ENCODE data around the gene CLDND2. TPM values are rescaled to one million over a fixed set of nuclear protein-coding genes. Genes with fewer than 3 reads are reported as not detected.

The CLDND2 gene
- total and polyA plus RNA-seq, 2 of the 4 experiments (the other 2 are of a cell fraction) = not detected

DNA sequence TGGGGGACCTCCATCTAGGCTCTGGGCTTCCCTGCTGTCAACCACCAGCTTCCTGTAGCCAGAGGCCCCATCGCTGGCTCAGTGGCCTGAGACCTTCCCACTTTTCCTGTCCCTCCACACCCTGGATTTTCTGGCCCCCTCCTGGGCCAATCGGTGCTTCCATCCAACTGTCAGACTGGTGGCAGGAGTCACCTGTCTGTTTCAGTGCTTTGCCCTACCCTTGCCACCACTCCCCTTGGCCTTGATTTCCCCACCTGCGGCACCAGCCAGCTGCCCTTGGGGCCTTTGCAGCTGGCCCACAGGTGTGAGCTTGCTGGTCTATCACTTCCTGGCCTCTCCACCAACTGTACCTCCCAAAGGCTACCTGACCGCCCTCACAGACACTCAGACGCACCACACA lies 39.4 kb downstream of the CLDND2 start:
- POLR2A ChIA-PET (ENCODE audit: unreplicated experiment) = no interaction called here
- no peak overlapping the region for H3K4me3 ChIP-seq (ENCODE audit: insufficient read depth, low read depth, low read length)
- H3K14ac ChIP-seq (replicated peaks; ENCODE audit: low read depth, low read length) = no peak overlapping the region
- no peak overlapping the region for H2AFZ ChIP-seq (replicated peaks; ENCODE audit: low read length, poor library complexity)
- H3K4ac ChIP-seq (ENCODE audit: low read depth, low read length) = no peak overlapping the region
- TF ChIP-seq, protein P1, sequence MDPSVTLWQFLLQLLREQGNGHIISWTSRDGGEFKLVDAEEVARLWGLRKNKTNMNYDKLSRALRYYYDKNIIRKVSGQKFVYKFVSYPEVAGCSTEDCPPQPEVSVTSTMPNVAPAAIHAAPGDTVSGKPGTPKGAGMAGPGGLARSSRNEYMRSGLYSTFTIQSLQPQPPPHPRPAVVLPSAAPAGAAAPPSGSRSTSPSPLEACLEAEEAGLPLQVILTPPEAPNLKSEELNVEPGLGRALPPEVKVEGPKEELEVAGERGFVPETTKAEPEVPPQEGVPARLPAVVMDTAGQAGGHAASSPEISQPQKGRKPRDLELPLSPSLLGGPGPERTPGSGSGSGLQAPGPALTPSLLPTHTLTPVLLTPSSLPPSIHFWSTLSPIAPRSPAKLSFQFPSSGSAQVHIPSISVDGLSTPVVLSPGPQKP (IDR thresholded peaks at IDR 0.05; ENCODE audit: borderline replicate concordance, low read depth, low read length) = no peak
- TF ChIP-seq FOS (IDR thresholded peaks at IDR 0.05; ENCODE audit: low read depth, low read length) (no peak), RAD21 (IDR thresholded peaks at IDR 0.05; ENCODE audit: low read length) (no peak), RCOR1 (IDR thresholded peaks at IDR 0.05; ENCODE audit: insufficient replicate concordance, low read length) (no peak), NFE2L2 (IDR thresholded peaks at IDR 0.05; ENCODE audit: low read depth, low read length) (no peak), CHD1 (IDR thresholded peaks at IDR 0.05; ENCODE audit: low read depth, low read length) (no peak), CEBPB (IDR thresholded peaks at IDR 0.05; ENCODE audit: low read depth, low read length) (no peak), CTCF (conservative IDR thresholded peaks at IDR 0.05; ENCODE audit: low read depth, low read length) (no peak), MXI1 (IDR thresholded peaks at IDR 0.05; ENCODE audit: borderline replicate concordance, low read depth, low read length) (no peak), SMC3 (IDR thresholded peaks at IDR 0.05; ENCODE audit: low read depth, low read length) (no peak)
- H4K20me1 ChIP-seq (ENCODE audit: insufficient read depth, low read length) = no peaks in the 10 kb centered on the region
- H3K9ac ChIP-seq (ENCODE audit: low read depth, low read length) = no peak overlapping the region
- H3K56ac ChIP-seq (ENCODE audit: extremely low read depth, insufficient read depth, low read length) = no peak overlapping the region
- H3K9me1 ChIP-seq (ENCODE audit: insufficient read depth, low read length) = no peaks in the 10 kb centered on the region
- no peaks in the 10 kb centered on the region for H3K79me1 ChIP-seq (ENCODE audit: low read depth in 1 of 2, low read length in 2 of 2)
- H4K91ac ChIP-seq (ENCODE audit: insufficient read depth, low read depth, low read length) = no peak overlapping the region
- dilution Hi-C loops (cut with HindIII; ENCODE audit: low sequenced_read_pairs, unreplicated experiment) = no loop called here
- no peak overlapping the region for H2AK9ac ChIP-seq (replicated peaks; ENCODE audit: low read depth, low read length, poor library complexity)
- no peak overlapping the region for H2BK20ac ChIP-seq (ENCODE audit: low read depth, low read length)
- ATAC-seq (ENCODE audit: low read depth) (no peak), DNase-seq (no peak)
- no peak overlapping the region for H3K27ac ChIP-seq (ENCODE audit: insufficient read depth, low read length)
- no peak overlapping the region for H3K23ac ChIP-seq (ENCODE audit: low read depth, low read length)
- WGBS, 2 experiments (ENCODE audit: extremely low coverage in 2 of 2, insufficient read length in 1 of 2) = 69% methylated on average over 2 of the region's 5 CpGs; no CpG with 5 or more reads in 1 of the 2 experiments
- H2BK5ac ChIP-seq (ENCODE audit: low read depth, low read length, poor library complexity, severe bottlenecking) = no peak overlapping the region
- H4K5ac ChIP-seq (ENCODE audit: low read depth, low read length) = no peak overlapping the region
- no peak overlapping the region for H2BK120ac ChIP-seq (ENCODE audit: low read depth, low read length)
- no peak overlapping the region for H2BK15ac ChIP-seq (ENCODE audit: low read depth, low read length)
- CTCF ChIA-PET = no interaction called here
- H3K4me2 ChIP-seq (ENCODE audit: low read depth, low read length) = no peak overlapping the region
- no peaks in the 10 kb centered on the region for H3K9me3 ChIP-seq (ENCODE audit: control insufficient read depth, insufficient read depth, low read length)
- H3K27me3 ChIP-seq (ENCODE audit: control insufficient read depth, insufficient read depth, low read length) = peaks cover 4% of the 10 kb centered on the region; the same call in 1 of the 2 replicates
- no peak overlapping the region for H4K8ac ChIP-seq (ENCODE audit: low read depth in 2 of 2, low read length in 2 of 2)
- H3K36me3 ChIP-seq (ENCODE audit: control insufficient read depth, insufficient read depth, low read length) = no peaks in the 10 kb centered on the region
- in situ Hi-C loops (cut with MboI; ENCODE audit: low sequenced_read_pairs) = no loop called here
- no TSS peak for BruUV-seq (replicated peaks)
- H2AK5ac ChIP-seq (ENCODE audit: low read depth, low read length) = no peak overlapping the region
- H3K4me1 ChIP-seq (ENCODE audit: control insufficient read depth, insufficient read depth, low read length) = no peaks in the 10 kb centered on the region
- no peak overlapping the region for H3K18ac ChIP-seq (ENCODE audit: low read depth, low read length)
- intact Hi-C loops (cut with micrococcal nuclease) = no loop called here
